Activated gamma-delta T cell treated with anti-CD3 and anti-CD28 coated beads, Interleukin-2, amount 50 U/mL, for 16 hours (primary cell): ENCODE results near the gene FAM162A.
"Not testable (repeated sequence)": the region's sequence is repeated elsewhere in the genome, so short reads cannot be mapped to it uniquely, and the experiment has no call there.

Experiments
- DNase-seq: peaks from one replicate; pipeline ENCODE4 v3.0.0-alpha.2; 2020; ENCODE audit warnings: low read depth

FAM162A gene, protein sequence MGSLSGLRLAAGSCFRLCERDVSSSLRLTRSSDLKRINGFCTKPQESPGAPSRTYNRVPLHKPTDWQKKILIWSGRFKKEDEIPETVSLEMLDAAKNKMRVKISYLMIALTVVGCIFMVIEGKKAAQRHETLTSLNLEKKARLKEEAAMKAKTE

DNA sequence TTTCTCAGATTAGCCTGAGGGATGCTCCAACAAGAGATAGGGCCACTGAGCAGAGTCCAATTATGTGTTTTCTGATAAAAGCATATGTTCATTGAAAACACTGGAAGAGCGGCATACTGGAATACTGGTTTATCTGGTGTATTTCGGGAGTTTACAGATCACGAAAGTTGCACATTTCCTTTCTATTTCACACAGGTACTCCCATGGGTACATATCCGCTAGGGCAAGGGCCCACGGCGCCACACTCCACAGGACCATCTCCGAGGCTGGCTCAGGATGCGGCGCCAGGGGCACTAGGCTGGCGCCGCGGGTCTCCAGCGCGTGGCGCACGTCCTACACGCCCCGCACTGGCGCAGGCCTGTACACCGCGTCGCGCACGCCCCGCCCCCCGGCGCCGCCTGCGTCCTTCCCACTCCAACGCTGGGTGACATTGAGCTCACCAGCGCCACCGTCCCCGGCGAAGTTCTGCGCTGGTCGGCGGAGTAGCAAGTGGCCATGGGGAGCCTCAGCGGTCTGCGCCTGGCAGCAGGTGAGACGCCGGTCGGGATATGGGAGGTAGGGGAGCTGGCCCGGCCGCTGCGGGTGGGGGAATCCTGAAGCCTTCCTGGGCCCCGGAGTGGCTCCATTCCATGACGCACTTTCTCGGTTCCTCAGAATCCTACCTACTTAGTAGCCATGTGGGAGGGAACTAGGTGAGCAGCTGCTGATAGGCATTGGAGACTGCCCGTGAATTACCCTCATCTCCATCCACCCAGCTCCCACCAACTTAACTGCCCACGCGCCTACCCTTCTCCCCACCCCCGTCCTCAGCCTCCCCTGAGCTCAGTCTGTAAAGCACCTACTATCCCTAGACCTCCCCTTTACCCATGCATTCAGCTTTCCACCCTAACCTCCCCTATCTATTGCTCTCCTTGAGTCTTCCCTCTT lies at the start of gene FAM162A:
Gene FAM162A (plus strand): TSS at position 412 of the 927 bp plus-strand sequence. CDS start 84 bp downstream, at position 496.
- DNase-seq = peak; percentile 92

DNA sequence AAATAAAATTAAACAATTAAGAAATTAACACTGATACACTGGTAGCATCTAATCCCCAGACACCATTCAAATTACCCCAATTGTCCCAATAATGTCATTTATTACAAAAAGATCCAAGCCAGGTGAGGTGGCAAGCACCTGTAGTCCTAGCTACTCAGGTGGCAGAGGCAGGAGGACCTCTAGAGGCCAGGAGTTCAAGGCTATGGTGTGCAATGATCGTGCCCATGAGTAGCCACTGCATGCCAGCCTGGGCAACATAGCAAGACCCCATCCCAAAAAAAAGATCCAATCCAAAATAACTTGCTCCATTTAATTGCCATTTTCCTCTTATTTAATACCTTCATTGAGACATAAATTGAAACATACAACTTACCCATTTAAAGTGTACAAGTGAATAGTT lies 41.2 kb upstream of the FAM162A start:
- DNase-seq = no peak

DNA sequence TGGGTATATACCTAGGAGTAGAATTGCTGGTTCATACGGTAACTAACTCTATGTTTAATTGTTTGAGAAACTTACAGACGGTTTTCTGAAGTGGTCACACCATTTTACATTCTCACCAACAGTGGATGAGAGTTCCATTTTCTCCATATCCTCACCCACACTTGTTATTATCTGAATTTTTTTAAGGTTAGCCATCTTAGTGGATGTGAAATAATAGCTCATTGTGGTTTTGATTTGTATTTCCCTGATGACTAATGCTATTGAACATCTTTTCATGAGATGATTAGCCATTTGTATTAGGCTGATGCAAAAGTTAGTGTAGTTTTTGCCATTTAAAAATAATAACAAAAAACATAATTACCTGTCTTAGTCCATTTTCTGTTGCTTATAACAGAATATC lies 40.3 kb upstream of the FAM162A start:
- DNase-seq = no peak

DNA sequence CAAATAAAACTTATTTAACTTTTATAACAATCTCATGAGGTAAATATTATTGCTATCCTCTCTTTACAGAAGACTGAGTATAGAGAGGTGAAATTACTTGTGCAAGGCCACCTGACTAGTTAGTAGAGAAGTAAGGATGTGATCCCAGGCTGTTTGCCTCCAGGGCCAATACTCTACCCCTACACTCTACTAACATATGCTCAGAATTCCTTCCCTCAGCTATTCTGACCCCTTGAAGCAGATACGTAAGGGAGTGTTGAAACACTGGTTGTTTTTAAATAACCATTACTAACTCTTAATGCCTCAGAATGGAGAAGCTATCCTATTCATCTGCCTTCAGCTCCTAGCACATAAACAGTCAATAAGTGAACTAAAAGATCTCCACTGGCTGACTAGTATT lies 34.8 kb upstream of the FAM162A start:
- DNase-seq = no peak

DNA sequence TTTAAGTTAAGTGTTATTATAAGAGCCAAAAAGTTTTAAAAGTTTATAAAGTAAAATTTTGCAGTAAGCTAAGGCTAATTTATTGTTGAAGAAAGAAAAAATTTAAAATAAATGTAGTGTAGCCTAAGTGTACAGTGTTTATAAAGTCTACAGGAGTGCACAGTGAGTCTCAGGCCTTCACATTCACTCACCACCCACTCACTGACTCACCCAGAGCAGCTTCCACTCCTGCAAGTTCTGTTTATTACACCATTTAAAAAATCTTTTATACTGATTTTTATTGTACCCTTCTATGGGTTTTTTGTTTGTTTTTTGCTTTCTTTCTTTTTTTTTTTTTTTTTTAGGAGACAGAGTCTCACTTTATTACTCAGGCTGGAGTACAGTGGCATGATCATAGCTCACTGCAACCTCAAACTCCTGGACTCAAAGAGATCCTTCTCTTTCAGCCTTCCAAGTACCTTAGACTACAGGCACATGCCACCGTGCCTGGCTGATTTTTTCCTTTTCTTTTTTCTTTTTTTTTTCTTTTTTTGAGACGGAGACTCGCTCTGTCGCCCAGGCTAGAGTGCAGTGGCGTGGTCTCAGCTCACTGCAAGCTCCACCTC lies 33.1 kb upstream of the FAM162A start:
- no peak for DNase-seq

DNA sequence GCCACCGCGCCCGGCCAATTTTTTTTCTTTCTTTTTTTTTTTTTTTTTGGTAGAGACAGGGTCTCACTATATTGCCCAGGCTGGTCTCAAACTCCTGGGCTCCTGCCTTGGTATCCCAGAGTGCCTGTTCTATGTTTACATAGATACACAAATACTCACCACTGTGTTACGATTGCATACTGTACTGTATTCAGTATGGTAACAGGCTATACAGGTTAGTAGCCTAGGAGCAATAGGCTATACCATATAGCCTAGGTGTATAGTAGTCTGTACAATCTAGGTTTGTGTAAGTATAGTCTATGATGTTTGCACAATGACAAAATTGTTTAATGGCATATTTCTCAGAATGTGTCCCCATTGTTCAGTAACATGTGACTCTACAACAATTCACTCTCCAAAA lies 32.4 kb upstream of the FAM162A start:
- no peak for DNase-seq

DNA sequence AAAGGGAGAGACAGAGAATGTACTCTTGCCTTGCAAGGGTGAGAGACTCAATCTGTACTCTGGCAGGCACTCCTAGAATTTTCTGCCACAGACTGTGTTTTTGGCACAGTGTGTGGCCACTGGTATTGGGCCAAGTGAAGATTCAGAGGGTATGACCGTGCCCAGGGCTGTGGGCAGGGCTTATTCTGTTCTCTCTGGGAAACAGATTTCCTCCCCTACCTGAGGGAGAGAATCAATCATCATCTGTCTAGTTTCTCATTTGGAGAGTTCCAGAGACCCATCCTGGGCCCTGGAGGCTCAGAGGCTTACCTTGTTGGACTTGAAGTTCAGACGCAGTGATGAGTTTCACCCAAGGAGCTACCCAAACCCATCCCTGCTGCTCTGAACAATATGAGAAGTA lies 30.8 kb upstream of the FAM162A start:
- DNase-seq = no peak

DNA sequence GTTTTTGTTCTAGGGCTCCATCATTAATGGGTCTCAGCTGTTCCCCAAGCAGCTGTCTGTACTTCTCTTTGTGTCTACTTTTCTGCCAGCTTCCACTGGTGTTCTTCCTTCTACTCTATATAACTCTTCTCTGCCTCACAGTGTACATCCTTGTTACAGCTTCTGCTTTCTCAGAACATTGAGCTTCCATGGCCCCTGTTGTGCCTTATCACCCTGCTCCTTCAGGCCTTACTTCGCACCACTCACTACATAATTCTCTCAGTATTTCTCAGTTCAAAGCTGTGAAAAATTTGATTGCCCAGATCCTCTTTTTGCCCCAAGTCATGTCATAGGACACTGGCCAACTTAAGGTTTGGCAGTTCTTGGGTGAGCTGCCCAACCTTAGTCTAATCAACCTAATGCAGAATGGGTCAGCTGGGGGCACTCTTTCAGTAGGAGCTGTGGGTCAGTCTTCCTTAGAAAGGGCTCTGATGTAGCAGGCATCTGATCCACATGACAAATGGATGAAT lies 30.0 kb upstream of the FAM162A start:
- DNase-seq = no peak

DNA sequence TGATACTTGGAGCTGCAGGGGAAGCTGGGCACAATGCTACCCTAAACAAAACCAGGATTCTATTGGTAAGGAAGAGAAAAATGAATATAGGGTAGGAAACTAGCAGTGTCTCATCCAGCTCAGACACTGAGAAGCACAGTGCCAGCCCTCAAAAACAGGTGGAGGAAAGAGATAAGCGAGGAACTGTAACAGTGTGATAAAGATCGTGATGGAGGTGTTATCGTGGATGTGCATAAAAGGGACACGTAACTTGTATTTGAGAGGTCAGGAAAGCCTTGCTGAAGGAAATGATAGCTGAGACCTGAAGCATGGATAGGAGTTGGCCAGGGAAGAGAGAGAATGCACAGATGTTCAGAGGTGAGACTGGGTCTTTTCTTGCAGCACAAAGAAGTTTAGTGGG lies 28.4 kb upstream of the FAM162A start:
- no peak for DNase-seq

DNA sequence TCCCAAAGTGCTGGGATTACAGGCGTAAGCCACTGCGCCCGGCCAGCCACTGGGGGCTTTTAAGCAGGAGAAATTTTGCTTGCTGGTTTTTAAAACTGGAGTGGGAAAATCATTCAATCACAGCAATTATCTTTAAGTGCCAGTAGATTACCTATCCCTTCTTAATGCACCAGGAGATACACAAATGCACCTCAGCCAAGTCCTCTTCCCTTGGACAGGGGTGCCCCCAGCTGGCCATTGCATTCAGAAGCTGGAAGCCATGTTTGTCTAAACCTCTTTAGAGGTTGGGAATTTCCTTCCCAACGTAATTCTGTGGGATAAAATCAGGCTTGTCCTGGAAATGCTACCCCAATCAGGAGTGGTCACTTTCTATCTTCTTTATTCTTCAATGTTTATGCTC lies 27.6 kb upstream of the FAM162A start:
- DNase-seq = no peak

DNA sequence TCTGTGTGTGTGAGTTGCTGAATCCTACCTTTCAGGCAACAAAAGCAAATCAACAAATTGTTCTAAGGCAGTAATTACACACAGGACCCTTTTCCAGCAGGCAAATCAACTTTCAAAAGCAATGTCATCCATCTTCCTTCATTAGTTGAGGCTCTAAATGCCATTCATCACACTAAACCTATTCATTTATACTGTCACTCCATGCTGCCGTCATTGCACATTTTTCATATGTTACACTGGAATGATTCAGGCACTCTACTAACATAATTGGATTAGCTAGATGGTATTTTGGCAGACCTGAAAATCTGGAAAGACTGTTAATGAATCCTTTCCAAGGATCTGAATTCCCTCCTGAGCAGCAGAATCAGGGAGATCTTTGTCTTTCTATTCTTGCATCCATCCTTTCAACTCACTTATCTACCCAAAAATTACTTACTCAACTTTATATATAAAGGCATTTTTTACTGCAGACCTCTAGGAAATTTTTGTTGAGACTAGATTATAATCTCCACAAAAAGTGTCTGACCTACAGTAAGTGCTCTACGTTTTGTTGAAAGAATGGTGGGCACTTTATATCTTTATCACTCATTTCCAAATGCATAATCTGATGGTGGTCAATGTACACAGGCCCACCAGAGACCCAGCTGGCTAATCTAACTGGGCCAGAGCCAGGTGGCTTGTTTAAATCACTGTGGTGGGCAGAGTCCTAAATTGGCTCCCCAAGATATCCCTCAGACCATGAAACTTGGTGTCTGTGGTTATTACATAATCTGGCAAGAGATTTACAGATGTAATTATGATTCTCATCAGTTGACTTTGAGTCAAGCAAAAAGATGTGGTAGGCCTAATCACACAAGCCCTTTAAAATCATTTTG lies 25.9 kb upstream of the FAM162A start:
- DNase-seq = no peak

DNA sequence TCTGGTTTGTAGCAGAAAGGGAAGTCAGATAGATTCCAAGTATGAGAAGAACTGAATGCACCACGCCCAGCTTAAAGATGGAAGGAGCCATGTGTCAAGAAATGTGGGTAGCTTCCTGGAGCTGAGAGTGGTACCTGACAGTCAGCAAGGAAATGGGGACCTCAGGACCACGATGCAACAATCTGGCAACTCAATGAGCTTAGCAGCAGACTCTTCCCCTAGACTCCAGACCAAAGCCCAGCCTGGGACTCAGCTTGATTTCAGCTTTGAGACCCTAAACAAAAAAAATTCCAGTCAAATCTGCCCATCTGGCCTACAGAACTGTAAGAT lies 25.3 kb upstream of the FAM162A start:
- no peak for DNase-seq

DNA sequence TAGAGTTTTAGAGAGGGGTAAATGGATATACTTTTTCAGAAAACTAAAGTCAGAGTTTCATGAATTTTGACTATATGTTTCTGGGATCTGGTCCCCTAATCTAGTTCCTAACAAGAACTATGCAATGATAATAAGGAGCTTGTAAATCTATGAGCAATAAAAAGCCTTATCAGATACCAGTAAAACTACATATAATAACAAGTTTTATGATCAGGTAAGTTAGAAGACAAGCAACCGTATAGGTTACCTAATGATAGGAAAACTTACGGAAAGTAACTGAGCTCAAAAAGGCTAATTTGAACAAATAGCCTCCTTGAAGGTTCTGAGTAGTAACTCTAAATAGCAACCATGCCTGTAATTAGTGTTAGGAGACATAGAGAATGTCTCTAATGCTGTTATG lies 22.0 kb upstream of the FAM162A start:
- DNase-seq = no peak

DNA sequence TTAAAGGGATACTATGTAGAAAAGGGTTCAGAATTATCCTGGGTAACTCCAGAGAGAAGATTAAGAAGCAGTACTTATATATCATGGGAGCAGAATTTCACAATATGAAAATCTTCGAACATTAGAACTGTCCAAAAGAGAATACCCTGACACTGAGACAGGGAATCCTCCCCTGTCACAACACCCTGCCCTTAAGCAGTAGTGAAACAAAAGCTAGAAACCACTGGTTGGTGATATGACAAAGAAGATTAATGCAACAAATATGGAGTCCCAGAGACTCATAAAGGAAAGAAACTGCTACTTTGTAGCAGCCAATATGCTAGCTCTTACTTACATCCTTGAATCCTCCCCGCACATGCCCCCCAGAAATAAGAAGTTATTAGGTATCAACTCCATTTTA lies 19.5 kb upstream of the FAM162A start:
- no peak for DNase-seq

DNA sequence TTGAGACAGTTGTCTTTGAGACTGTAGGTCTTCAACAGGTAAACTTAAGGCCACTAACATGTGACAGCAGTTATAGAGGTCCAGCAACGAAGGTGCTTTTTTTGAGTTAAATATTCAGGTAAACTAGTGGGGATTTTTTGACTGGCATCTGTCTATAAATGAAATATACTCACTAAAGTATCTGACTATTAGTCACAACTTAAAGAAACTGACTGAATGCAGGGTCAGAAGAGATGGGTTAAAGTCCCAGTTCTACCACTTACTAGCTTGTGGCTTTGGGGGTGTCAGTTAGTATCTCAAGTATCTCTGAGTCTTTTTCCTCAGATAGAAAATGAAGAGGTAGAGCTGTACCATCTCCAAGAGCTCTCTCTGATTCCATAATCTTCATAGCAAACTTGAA lies 18.9 kb upstream of the FAM162A start:
- DNase-seq = no peak

DNA sequence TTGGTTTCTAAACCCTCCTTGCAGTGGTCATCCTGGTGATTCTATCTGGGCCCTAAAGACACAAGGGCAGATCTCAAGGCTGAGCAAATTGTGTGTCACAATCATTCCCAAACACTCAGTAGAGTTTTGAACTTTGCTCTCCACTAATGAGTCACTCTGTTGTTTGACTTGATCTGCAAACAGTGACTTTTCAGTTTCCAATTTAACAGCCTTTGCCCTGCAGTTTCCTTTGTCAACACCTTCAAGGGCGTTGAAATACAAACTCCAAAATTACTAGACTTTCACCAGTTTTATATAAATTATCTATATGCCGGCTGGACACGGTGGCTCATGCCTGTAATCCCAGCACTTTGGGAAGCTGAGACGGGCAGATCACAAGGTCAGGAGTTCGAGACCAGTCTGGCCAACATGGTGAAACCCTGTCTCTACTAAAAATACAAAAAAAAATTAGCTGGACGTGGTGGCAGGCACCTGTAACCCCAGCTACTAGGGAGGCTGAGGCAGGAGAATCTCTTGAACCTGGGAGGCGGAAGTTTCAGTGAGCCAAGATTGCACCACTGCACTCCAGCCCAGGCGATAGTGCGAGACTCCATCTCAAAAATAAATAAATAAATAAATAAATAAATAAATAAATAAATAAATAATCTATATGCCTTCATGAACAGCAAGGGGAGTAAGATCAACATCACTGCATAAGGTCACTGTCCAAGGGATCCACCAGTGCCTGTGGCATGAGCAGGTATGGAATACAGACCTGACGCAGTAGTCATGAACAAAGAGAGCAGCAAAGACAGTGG lies 18.2 kb upstream of the FAM162A start:
- DNase-seq = not testable (repeated sequence)

DNA sequence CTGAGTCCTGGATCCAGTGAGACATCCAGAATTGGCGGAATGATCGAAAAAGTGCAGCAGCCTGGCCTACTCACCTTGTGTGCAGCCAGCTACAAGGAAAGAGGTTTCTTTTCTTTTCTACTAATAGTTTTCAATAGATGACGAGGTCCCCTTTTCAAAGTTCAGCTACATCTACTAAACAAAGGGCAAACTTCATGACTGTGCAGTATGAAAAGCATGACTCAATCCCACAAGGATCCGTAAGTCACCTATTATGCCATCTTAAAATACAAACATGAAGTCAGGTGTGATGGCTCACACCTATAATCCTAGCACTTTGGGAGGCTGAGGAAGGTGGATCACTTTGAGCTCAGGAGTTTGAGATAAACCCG lies 17.6 kb upstream of the FAM162A start:
- DNase-seq = no peak

DNA sequence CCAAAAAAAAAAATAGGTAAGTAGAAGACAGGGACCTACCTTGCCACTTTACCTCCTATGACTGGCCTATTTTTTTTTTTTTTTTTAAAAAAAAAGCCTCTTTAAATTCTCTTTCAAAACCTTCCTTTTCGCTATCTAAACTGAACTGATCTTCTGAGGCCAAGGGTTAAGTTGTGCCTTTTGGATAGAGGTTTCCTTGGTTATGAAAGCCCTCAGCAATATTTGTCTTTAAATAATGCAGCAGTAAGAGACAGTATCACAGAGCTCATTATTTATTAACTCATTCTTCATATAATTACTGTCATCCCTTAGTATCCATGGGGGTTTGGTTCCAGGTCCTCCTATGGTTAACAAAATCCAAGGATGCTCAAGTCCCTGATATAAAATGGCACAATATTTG lies 9.9 kb upstream of the FAM162A start:
- no peak for DNase-seq

DNA sequence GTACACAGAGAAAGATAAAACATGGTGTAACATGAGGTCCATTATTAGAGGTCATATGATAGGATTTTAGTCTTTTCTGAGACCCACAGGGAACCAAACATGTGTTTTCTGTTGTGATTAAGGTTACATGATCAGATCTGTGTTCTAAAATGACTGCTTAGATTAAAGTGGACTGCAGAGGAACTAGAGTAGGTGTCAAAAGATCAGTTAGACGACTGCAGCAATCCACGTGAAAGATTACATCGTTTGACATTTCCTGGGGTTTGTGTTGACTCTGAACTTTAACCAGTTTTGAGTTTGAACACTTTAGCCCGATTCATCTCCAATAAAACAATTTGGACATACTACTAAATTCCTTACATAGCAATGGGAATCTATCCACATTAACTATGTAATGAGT lies 6.0 kb upstream of the FAM162A start:
- DNase-seq = no peak

DNA sequence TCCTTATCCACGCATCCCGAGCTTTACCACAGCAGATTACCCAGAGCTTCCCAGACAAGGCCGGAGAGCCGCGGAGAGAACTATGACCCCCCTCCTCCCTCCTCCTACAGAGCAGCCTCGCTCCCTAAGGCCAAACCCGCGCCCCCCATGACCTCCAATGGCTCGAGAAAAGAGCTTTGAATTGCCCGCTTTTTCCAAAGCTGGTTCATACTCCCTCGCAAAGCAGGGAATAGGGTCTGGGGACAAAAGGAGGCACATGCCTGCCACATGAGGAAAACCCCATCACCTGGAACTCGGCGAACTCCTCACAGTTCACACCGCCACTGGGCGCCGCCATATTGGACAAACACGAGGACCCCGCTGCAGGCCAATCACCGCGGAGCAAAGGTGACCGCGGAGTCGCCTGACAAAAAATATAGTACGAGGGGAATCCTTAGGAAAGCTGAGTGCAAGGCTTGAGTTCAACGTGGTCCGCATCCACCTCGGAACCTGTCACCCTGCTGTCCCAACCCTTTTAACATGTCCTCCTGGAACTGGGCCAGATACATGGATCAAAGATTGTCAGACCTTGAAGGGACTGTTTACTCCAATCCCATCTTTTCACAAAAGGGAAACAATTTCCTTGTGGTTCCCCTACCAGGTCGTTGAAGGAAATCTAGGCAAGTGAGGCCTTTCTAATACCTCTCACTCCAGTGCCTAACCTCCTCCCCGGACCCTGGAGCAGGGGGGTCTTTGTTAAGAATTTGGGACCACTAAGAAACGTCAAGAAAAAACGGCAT lies 905 bp upstream of the FAM162A start, which contains the start of gene MIX23:
Gene MIX23 (minus strand): TSS at position 344 of the 779 bp plus-strand sequence. CDS start 7 bp downstream, at position 337.
- peak; percentile 79 for DNase-seq

DNA sequence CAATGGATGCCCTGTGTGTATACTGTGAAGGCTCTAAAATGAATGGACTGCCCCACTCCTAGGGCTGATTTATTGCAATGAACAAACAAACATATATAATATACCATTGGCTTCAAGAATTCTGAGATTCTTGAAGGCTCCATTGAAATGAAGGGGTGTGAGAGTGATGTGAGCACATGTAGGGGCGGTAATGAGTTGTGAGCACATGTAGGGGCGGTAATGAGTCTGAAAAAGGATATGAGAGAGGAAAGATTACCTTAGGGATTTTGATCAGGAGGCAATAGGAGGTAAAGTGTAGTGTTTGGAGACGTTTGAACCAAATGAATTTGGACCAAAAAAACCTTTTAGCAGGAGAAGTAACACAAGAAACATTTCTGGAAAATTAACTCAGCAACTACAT lies 3.7 kb downstream of the FAM162A start:
- DNase-seq = no peak
